Liver (tissue), 9 donors: ENCODE measurements around the gene FKBP1A. TPM values are rescaled to one million over a fixed set of nuclear protein-coding genes. Genes with fewer than 3 reads are reported as not detected.

Source experiments
- DNase-seq: peaks from one replicate; pipeline ENCODE4 v3.0.0-alpha.2; 2017; ENCODE audit warnings: low spot score
- H3K27ac ChIP-seq, 2 donors: one replicate each; pipeline ENCODE4 v1.7.0; 2013; ENCODE audit warnings: inconsistent platforms in 2 of 2, low read length in 2 of 2, control low read depth in 1 of 2, low read depth in 1 of 2, mild to moderate bottlenecking in 1 of 2
- H3K27me3 ChIP-seq, 4 donors: one replicate each; pipeline versions ENCODE4 v1.6.1 to v1.7.0; 2013; ENCODE audit warnings: low read length in 3 of 4, inconsistent platforms in 1 of 4, mild to moderate bottlenecking in 1 of 4, moderate library complexity in 1 of 4; ENCODE audit not compliant: control insufficient read depth in 4 of 4, insufficient read depth in 4 of 4
- H3K36me3 ChIP-seq, 4 donors: one replicate each; pipeline versions ENCODE4 v1.6.1 to v1.7.0; 2013; ENCODE audit warnings: low read length in 3 of 4, mild to moderate bottlenecking in 3 of 4, low read depth in 1 of 4, moderate library complexity in 1 of 4; ENCODE audit not compliant: control insufficient read depth in 4 of 4, insufficient read depth in 3 of 4
- H3K4me1 ChIP-seq, 4 donors: one replicate each; pipeline versions ENCODE4 v1.6.1 to v1.7.0; 2013; ENCODE audit warnings: low read length in 3 of 4, mild to moderate bottlenecking in 3 of 4, moderate library complexity in 1 of 4; ENCODE audit not compliant: control insufficient read depth in 4 of 4, insufficient read depth in 4 of 4
- H3K4me3 ChIP-seq, 3 donors: one replicate each; pipeline versions ENCODE4 v1.6.1 to v1.7.0; 2013; ENCODE audit warnings: low read length in 3 of 3, control low read depth in 1 of 3, low read depth in 1 of 3, mild to moderate bottlenecking in 1 of 3
- H3K9ac ChIP-seq, 2 donors: one replicate each; pipeline ENCODE4 v1.7.0; 2013; ENCODE audit warnings: low read length in 2 of 2, mild to moderate bottlenecking in 2 of 2, moderate library complexity in 2 of 2, control low read depth in 1 of 2, low read depth in 1 of 2
- H3K9me3 ChIP-seq, 4 donors: one replicate each; pipeline versions ENCODE4 v1.6.1 to v1.7.0; 2013; ENCODE audit warnings: low read length in 3 of 4; ENCODE audit not compliant: control insufficient read depth in 4 of 4
- ATF3 ChIP-seq: IDR thresholded peaks from 2 replicates; pipeline ENCODE4 v1.6.1; 2016; ENCODE audit warnings: antibody characterized with exemption
- CTCF ChIP-seq: fragments of 150-350 bp; IDR thresholded peaks from 2 replicates; pipeline ENCODE4 v1.5.1; 2017; ENCODE audit warnings: improper control_type of control experiment, low read depth, low read length; ENCODE audit not compliant: missing input control
- EGR1 ChIP-seq, 2 donors: IDR thresholded peaks; 2 replicates each; pipeline ENCODE4 v1.6.1; 2016 to 2018; ENCODE audit warnings: antibody characterized with exemption in 2 of 2, low read depth in 2 of 2
- FOXA2 ChIP-seq: IDR thresholded peaks from 2 replicates; pipeline ENCODE4 v1.6.1; 2016; ENCODE audit warnings: antibody characterized with exemption
- HNF4A ChIP-seq, 2 donors: conservative IDR thresholded peaks; 2 replicates each; pipeline ENCODE4 v1.6.1; 2016; ENCODE audit warnings: antibody characterized with exemption in 2 of 2, mild to moderate bottlenecking in 2 of 2
- HNF4G ChIP-seq: IDR thresholded peaks from 2 replicates; pipeline ENCODE4 v1.6.1; 2016; ENCODE audit warnings: antibody characterized with exemption
- JUND ChIP-seq, 2 donors: IDR thresholded peaks; 2 replicates each; pipeline ENCODE4 v1.6.1; 2016; ENCODE audit warnings: antibody characterized with exemption in 2 of 2
- MAX ChIP-seq: IDR thresholded peaks from 2 replicates; pipeline ENCODE4 v1.6.1; 2016; ENCODE audit warnings: antibody characterized with exemption
- NR2F2 ChIP-seq: IDR thresholded peaks from 2 replicates; pipeline ENCODE4 v1.6.1; 2016; ENCODE audit warnings: antibody characterized with exemption
- RAD21 ChIP-seq, 2 donors: IDR thresholded peaks; 2 replicates each; pipeline ENCODE4 v1.6.1; 2016; ENCODE audit warnings: antibody characterized with exemption in 2 of 2, mild to moderate bottlenecking in 2 of 2
- REST ChIP-seq: IDR thresholded peaks from 2 replicates; pipeline ENCODE4 v1.6.1; 2016; ENCODE audit warnings: antibody characterized with exemption, mild to moderate bottlenecking
- RXRA ChIP-seq, 2 donors: IDR thresholded peaks; 2 replicates each; pipeline ENCODE4 v1.6.1; 2017 to 2018; ENCODE audit warnings: antibody characterized with exemption in 2 of 2, mild to moderate bottlenecking in 1 of 2
- SP1 ChIP-seq: IDR thresholded peaks from 2 replicates; pipeline ENCODE4 v1.6.1; 2018; ENCODE audit warnings: antibody characterized with exemption, mild to moderate bottlenecking
- TAF1 ChIP-seq: conservative IDR thresholded peaks from 2 replicates; pipeline ENCODE4 v1.6.1; 2016; ENCODE audit warnings: antibody characterized with exemption, mild to moderate bottlenecking
- YY1 ChIP-seq: IDR thresholded peaks from 2 replicates; pipeline ENCODE4 v1.6.1; 2016; ENCODE audit warnings: antibody characterized with exemption, mild to moderate bottlenecking
- ZBTB33 ChIP-seq: IDR thresholded peaks from 2 replicates; pipeline ENCODE4 v1.6.1; 2016; ENCODE audit warnings: antibody characterized with exemption
- WGBS: extraction: QIAGEN DNeasy Blood & Tissue Kit; methylation state at CpG from one replicate; pipeline ENCODE4 v1.1.7; 2013; 5-methylcytosine and 5-hydroxymethylcytosine counted together
- polyA plus RNA-seq, 2 donors: library from polyadenylated mRNA; stranded (reverse) in 1 of 2; unstranded in 1 of 2; fragments of 200-250 nt in 1 of 2; fragments of >200 nt in 1 of 2; fragmentation: Nextera tagmentation in 1 of 2; extraction: Ambion mirVana in 1 of 2; gene quantifications; one replicate each; pipeline versions ENCODE4 v1.2.1 to v1.2.3, GENCODE V29; 2013 to 2015
- total RNA-seq, 2 donors: library from RNA; depleted of rRNA; stranded (reverse); fragments of >200 nt; gene quantifications; one replicate each; pipeline ENCODE4 v1.2.3, GENCODE V29; 2014
- donor health status: healthy.
- donor health status: healthy.
- donor health status: healthy.
- donor health status: healthy.
- donor health status: healthy.

FKBP1A gene
- total and polyA plus RNA-seq, 4 donors: 49.3 to 114 (median 76.9) TPM

GRCh38 chr20:1427457-1428054 is 34.7 kb upstream of the FKBP1A start:
- TF ChIP-seq ATF3: no peak
- no peak for TF ChIP-seq SP1
- TF ChIP-seq MAX: no peak
- TF ChIP-seq JUND (IDR thresholded peaks at IDR 0.05): no peak
- no peak for TF ChIP-seq EGR1 (IDR thresholded peaks at IDR 0.05; ENCODE audit: low read depth in 2 of 2)
- no peak for TF ChIP-seq RXRA (IDR thresholded peaks at IDR 0.05)
- TF ChIP-seq HNF4A (conservative IDR thresholded peaks at IDR 0.05): no peak
- TF ChIP-seq RAD21 (IDR thresholded peaks at IDR 0.05): no peak
- TF ChIP-seq CTCF: no peak
- no peak for TF ChIP-seq YY1
- TF ChIP-seq FOXA2: no peak
- no peak for TF ChIP-seq REST
- no peak for TF ChIP-seq HNF4G
- no peak for TF ChIP-seq NR2F2
- TF ChIP-seq ZBTB33: no peak
- TF ChIP-seq TAF1: no peak
- H3K9ac ChIP-seq: no peak overlapping the region
- no peak overlapping the region for H3K27ac ChIP-seq
- no peaks in the 10 kb centered on the region for H3K9me3 ChIP-seq
- WGBS: 75% methylated on average over 3 of the region's 3 CpGs
- no peaks in the 10 kb centered on the region for H3K4me1 ChIP-seq
- no peak overlapping the region for H3K4me3 ChIP-seq
- DNase-seq: no peak
- H3K27me3 ChIP-seq: no peaks in the 10 kb centered on the region
- no peaks in the 10 kb centered on the region for H3K36me3 ChIP-seq
